ENCODE measurements around the gene PMS2.
A peak's percentile ranks its signal among the peaks of the same experiment; 100 is the strongest.
"Not testable (repeated sequence)": the region's sequence is repeated elsewhere in the genome, so short reads cannot be mapped to it uniquely, and the experiment has no call there.

PMS2 gene

DNA sequence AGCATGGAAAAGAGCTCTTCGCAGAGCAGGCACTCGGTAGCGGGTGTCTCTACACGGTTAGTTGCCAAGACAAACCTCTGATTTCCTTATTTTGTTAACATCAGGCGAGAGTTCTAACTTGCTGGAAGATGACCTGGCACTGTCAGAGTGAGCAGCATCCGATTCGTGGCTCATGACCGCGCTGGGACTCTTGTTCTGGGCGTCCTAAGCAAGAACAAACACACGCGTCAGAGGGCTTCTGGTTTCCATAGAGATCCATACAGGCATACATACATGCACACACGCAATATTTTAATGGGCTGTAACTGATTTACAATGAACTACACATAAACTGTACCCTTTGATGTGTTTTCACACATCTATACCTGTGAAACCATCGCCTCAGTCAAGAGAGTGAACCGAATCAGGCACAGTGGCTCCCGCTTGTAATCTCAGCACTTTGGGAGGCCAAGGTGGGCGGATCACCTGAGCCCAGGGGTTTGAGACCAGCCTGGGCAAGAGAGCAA, 73.9 kb downstream of the PMS2 start:
- H3K27me3 Mint-ChIP-seq (ENCODE audit: low read depth, poor library complexity); H3K4me3 Mint-ChIP-seq; DNase-seq; H3K9me3 Mint-ChIP-seq; H3K27ac Mint-ChIP-seq; H3K4me1 Mint-ChIP-seq; H3K36me3 Mint-ChIP-seq (ENCODE audit: low read depth): not testable (repeated sequence)

DNA sequence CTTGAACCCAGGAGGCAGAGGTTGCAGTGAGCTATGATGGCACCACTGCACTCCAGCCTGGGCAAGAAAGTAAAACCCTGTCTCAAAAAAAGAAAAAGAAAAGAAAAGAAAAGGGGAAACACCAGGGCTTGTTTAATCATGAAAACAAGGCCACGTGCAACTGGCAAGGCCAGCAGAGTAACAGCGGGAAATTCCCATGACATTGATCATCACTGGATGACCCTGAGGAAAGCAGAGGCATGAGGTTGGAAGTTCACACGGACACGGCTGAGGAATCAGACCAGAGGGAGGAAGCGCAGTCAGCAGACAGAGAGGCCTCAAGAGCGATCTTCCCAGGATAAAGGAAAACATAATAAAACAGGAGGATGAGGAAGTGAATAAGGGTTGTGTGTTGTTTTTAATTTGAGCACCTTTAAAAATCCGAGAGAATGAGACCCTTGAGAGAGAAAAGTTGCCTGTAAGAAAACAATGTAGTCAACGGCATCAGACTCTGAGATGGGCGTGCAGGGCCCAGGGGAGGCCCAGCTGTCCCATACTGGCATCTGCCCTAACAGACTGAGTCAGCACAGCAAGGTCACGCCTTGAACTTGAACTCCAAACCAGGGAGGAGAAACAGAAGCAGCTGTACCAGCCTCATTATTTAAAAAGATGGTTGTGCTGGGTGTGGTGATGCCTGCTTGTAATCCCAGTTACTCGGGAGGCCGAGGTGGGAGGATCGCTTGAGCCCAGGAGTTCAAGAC, 76.8 kb downstream of the PMS2 start:
- H3K27ac Mint-ChIP-seq; H3K4me3 Mint-ChIP-seq; H3K9me3 Mint-ChIP-seq; H3K36me3 Mint-ChIP-seq (ENCODE audit: low read depth); H3K27me3 Mint-ChIP-seq (ENCODE audit: low read depth, poor library complexity); DNase-seq; H3K4me1 Mint-ChIP-seq: not testable (repeated sequence)

DNA sequence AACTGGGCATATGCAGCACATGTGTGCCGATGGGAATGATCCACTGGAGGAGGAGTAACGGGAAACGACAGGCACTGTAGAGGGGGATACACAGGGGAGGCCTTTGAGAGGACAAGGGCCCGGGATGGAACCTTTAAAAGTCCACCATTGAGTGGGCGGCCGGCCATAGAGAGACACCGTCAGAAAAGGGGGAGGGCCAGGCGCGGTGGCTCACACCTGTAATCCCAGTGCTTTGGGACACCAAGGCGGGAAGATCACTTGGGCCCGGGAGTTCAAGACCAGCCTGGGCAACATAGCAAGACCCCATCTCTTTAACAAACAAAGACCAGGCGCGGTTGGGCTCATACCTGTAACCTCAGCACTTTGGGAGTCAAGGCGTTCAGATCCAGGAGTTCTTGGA, 77.6 kb downstream of the PMS2 start:
- H3K9me3 Mint-ChIP-seq; H3K4me3 Mint-ChIP-seq; H3K36me3 Mint-ChIP-seq (ENCODE audit: low read depth); H3K27me3 Mint-ChIP-seq (ENCODE audit: low read depth, poor library complexity); H3K4me1 Mint-ChIP-seq; DNase-seq: not testable (repeated sequence)
- peak overlapping the region; percentile 85 for H3K27ac Mint-ChIP-seq

DNA sequence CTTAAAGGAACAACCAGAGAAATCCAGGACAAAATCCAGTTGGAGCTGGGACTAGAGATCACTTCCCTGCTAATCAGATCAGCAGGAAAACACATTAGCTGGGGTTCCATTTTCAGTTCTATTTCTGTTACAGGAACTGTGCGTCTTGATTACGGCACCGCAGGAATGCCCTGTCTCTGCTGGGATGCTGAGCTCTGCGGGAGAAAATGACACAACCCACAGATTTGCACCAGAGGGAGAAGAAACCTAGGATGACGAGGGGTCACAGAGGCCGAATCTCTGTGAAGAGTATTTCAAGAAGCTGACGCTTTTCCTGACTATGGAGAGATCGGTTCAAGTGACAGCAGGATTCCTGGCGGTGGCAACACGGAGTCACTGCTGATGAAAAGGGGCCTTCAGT, 78.6 kb downstream of the PMS2 start:
- not testable (repeated sequence) for DNase-seq; H3K4me1 Mint-ChIP-seq; H3K27me3 Mint-ChIP-seq (ENCODE audit: low read depth, poor library complexity); H3K27ac Mint-ChIP-seq; H3K36me3 Mint-ChIP-seq (ENCODE audit: low read depth); H3K9me3 Mint-ChIP-seq; H3K4me3 Mint-ChIP-seq

DNA sequence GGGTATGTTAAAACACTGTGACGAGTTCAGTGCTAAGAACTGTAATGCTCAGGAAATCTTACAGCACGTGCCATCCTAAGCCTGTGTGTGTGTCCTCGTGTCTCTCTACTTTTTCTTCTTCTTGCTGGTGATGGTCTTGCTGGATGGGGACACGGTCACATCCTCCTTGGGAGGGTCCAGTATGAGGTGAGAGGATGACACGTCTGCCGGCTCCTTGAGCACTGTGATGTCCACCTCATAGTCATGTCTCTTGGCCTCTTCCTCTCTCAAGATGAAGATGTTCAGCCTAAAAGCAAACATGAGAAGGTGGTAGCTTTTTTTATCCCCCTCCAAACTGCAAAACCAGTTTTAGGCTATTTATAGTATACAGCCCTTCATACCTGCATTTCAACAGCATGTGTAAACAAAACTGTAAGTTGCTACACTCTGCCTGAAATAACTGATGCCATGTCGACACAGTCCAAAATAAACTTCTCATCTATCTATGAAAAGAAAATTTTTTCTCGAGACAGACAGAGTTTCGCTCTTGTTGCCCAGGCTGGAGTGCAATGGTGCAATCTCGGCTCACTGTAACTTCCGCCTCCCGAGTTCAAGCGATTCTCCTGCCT, 82.5 kb downstream of the PMS2 start:
- H3K27ac Mint-ChIP-seq; H3K36me3 Mint-ChIP-seq (ENCODE audit: low read depth); H3K9me3 Mint-ChIP-seq; H3K4me3 Mint-ChIP-seq; DNase-seq; H3K4me1 Mint-ChIP-seq; H3K27me3 Mint-ChIP-seq (ENCODE audit: low read depth, poor library complexity): not testable (repeated sequence)

DNA sequence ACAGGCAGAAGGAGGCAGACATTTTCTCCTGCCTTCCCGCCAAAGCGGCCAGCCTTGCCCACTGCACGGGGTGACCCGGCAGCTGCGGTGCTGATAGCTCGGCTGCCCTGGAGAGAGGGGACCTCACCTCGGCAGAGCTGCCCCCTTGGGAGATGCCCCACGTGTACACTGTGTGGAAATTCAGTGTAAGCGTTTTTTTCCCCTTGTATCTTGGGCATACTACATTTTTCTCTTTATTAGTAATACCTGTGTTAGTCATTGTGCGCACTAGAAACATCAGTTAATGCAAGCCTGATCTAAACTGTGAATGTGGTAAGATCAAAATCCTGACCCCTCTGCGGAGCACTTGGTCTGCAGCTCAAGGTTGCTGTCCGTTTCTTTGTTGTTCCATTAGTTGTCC, 84.2 kb downstream of the PMS2 start:
- not testable (repeated sequence) for H3K27me3 Mint-ChIP-seq (ENCODE audit: low read depth, poor library complexity); DNase-seq; H3K4me3 Mint-ChIP-seq; H3K36me3 Mint-ChIP-seq (ENCODE audit: low read depth); H3K4me1 Mint-ChIP-seq; H3K9me3 Mint-ChIP-seq; H3K27ac Mint-ChIP-seq

DNA sequence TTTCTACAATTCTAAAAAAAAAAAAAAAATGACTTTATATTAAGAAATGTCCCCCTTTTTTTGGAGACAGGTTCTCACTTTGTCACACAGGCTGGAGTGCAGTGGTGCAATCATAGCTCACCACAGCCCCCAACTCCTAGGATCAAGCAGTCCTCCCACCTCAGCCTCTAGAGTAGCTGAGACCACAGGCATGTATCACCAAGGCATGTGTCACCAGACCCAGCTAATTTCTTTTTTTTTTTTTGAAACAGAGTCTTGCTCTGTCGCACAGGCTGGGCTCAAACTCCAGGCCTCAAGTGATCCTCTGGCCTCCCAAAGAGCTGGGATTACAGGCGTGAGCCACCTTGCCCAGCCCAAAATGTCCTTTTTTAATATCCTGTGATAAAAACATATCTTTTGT, 84.7 kb downstream of the PMS2 start:
- H3K4me1 Mint-ChIP-seq; H3K4me3 Mint-ChIP-seq; DNase-seq; H3K27me3 Mint-ChIP-seq (ENCODE audit: low read depth, poor library complexity); H3K36me3 Mint-ChIP-seq (ENCODE audit: low read depth); H3K9me3 Mint-ChIP-seq; H3K27ac Mint-ChIP-seq: not testable (repeated sequence)

Data from nephron progenitor cell (in vitro differentiated cells).